Stimulated activated CD8-positive, alpha-beta memory T cell treated with anti-CD3 and anti-CD28 coated beads, Interleukin-2, amount 100 ng/mL, for 1 hour (primary cell): Measurements from ENCODE around the gene FARP1.
"Not testable (repeated sequence)": the region's sequence is repeated elsewhere in the genome, so short reads cannot be mapped to it uniquely, and the experiment has no call there.

Experiments
- DNase-seq, 2 donors: peaks; one replicate each; pipeline ENCODE4 v3.0.0-alpha.2; 2020; ENCODE audit warnings: low read depth in 2 of 2

FARP1 gene

GRCh38 chr13:98398581-98398980, 255.7 kb downstream of the FARP1 start:
- no peak for DNase-seq

DNA sequence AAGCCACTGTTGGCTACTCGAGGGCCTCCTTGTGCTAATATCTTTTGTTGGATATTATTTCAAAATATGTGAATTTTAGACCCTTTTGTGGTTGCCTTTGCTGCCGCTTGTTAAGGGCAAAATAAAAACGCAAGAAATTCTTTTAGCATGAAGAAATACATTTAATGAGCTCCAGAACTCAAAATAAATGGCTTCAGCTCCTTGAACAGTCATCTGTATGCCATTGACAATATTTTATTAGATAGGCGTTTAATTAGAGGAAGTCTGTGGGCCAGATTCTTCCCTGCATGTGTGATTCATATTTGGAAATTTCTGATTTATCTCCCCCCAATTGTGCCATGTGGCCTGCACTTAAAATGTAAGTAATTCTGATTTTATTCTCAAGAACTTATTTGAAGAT, 256.9 kb downstream of the FARP1 start:
- DNase-seq, result no peak

DNA sequence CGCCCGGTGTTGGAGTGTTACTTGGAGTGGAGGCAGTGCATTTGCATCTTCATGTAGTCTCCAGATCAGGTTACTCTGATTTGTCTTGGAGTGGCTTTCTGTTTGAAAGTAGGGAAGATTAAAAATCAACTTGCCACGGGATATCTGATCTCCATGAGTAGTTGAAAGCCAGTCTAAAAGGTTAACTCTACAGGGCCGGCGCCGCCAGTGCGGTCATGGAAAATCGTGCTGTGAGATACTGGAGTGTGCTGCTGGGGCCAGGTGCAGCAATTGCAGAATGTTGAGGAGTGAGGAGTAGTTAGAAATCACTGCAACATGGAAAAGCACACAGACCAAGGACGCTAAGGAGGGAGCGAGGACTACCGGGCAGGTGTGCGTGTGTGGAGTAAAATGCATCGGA, 259.0 kb downstream of the FARP1 start:
- no peak for DNase-seq

DNA sequence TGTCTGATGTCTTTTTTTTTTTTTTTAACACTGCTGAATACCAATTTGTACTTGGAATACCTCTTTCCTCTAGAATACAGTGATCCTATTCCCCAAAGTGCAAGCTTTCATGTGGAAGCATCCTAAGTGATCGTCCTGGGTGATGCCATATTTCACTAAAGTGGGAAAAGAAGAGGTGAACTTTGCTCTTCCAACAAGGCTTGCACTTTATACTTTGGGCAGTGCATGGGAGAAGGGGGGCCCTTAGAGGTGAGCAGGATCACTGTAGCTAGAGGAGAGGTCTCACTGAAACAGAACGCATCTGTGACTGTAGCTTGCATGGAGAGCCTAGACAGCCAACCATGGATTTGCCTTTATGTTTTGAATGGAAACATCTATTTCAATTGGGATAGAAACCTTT, 260.2 kb downstream of the FARP1 start:
- no peak for DNase-seq

DNA sequence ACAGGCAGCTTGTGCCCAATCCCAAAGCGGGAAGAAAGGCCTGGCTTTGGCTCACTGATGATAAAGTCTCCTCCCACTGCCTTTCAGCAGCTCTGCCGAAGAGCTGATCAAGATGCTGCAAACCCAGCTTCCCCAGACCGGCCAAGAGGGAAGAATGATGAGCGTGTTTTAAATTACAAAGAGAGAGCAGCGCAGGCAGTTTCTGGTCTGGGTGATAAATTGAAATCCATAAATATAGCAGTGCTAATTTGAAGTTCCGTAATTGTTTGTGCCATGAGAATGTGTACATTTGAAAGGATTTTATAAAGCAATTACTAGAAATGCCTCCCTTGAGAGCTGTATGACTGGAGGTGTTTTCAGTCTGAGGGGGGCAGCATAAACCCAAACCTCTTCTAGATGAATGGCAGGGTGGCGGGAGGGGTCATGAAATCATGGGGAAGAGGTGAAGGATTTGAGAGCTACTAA, 262.2 kb downstream of the FARP1 start:
- no peak for DNase-seq

DNA sequence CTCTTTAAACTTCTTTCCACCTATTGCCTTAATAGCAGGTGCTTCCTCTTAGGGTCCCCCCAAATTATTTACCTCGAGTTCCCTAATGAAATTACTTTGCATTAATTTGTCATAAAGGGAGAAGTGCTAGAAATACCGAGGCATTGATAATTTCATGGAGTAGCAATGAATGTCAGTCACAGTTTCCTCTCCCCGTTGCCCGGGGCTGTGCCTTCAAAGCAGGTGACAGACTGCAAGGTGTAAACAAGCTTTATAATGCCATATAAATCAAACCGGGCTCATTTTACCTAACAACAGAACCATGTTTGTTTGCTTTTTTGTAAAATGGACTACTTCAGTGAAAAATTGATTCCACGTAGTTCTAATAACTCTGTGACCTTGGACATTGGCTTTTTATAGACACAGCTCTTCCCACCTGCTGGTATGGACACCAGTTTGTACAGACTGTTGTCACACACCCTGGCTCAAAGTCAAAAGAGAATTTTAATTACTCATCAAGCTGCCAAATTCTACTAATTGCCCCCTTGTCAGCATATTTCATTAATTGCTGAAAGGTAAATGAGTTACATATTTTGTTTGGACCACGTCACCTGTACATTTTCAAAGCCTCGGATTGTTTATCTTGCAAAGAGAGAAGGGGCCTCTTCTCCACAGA, 262.9 kb downstream of the FARP1 start:
- no peak for DNase-seq

- no peak for DNase-seq
Measured at GRCh38 chr13:98406427-98406826, 263.5 kb downstream of the FARP1 start.

DNA sequence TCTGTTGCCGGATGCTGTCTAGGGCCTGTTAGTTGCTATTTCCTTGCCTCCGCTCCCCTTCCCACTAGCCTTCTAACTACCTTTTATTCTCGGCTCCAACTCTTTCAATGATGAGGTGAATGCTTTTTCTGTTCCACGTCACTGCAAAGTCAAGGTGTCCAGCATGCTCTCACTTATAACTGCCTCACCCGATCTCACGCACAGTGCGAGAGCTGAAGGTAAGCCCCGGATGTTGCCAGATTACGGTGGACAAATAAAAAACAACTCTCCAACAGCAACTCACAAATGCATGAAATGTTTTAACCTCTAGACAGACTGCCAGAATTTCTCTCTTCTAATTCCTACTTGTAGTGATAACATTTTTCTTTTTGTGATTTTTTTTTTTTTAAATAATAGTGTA, 264.1 kb downstream of the FARP1 start:
- no peak for DNase-seq

GRCh38 chr13:98407575-98407974, 264.7 kb downstream of the FARP1 start:
- DNase-seq, result no peak

DNA sequence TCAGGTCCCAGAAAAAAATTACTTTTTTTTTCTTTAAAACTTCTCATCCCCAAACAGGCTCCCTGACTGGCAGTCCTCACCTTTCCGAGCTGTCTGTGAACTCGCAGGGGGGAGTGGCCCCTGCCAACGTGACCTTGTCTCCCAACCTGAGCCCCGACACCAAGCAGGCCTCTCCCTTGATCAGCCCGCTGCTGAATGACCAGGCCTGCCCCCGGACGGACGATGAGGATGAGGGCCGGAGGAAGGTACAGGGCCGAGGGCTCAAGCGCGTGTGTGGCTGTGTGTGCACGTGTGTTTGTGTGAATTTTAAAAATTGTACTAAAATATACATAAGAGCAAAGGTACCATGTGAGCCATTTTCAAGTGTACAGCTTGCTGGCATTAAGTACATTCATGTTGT, 266.4 kb downstream of the FARP1 start:
- no peak for DNase-seq

GRCh38 chr13:98410612-98411011, 267.7 kb downstream of the FARP1 start:
- DNase-seq, result no peak

- DNase-seq, result no peak
Measured at GRCh38 chr13:98411013-98411412, 268.1 kb downstream of the FARP1 start.

DNA sequence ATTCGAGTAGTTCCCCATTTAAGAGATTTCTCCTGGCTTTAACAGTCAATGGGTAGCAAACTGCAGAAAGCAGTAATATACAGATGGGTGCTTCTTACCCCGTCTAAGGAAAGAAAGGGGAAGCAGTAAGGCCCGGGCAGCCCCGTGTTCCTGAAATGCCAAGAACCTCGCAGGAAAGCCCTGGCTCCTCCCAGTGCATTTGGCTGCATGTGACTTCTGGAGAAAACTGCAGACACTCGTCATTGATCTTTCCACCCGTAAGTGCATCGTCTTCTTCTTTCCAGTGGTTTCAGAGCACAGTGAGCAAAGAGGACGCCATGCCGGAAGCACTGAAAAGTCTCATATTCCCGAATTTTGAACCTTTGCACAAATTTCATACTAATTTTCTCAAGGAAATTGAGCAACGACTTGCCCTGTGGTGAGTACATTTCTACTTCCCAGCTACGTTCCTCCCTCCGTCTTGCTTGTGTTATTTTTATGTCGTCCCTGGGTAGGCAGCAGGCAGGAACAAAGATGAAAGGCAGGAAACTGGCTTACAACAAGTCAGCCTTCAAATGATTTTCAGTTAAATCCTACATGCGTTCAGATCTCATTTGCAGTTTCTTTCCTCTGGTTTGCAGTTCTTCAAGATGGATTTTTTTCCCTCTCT, 268.8 kb downstream of the FARP1 start:
- DNase-seq, result no peak

DNA sequence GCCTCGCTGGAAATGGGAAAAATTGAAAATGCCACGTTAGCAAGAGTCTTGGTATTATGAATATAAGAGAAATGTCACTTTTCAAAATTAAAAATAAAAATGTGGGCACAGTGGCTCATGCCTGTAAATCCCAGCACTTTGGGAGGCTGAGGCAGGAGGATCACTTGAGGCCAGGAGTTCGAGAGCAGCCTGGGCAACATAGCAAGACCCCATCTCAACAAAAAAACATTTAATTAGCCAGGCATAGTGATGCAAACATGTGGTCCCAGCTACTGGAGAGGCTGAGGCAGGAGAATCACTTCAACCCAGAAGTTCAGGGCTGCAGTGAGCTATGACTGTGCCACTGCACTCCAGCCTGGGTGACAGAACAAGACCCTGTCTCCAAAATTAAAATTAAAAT, 270.4 kb downstream of the FARP1 start:
- DNase-seq, result not testable (repeated sequence)

GRCh38 chr13:98413796-98414195, 270.9 kb downstream of the FARP1 start:
- DNase-seq, result no peak

DNA sequence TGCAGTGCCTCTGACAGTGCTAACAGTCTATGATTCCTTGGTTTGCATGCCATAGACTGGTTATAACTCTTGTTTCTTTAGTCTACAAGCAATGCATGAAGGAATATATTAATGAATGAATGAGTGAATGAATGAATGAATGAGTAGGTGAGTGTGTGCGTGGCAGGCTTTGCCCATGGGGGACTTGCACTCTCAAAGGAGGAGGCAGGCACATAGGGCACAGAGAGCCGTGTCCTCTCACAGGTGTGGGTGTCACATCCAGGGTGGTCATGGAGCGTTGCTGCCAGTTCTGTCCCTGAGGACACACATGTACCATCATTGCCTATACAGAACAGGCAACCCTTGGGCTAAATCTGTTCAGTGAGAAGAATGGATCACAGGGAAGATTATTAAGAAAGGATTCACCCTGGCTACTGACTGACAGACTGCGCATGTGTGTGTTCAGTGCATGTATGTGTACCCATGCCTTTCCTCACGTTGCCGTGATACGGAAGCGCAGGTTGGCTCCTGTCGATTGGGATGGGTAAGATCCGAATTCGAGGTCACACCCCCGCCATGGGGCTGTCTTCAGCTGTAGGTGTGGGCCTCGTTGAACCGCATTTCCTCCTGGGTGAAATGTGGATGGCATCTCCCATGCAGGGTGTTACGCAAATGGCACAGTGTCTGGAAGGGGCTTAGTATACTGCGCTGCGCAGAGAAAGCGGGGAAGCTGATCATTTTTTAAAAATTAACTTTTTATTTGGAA, 272.6 kb downstream of the FARP1 start:
- no peak for DNase-seq

GRCh38 chr13:98416408-98416807, 273.5 kb downstream of the FARP1 start:
- DNase-seq, result no peak

DNA sequence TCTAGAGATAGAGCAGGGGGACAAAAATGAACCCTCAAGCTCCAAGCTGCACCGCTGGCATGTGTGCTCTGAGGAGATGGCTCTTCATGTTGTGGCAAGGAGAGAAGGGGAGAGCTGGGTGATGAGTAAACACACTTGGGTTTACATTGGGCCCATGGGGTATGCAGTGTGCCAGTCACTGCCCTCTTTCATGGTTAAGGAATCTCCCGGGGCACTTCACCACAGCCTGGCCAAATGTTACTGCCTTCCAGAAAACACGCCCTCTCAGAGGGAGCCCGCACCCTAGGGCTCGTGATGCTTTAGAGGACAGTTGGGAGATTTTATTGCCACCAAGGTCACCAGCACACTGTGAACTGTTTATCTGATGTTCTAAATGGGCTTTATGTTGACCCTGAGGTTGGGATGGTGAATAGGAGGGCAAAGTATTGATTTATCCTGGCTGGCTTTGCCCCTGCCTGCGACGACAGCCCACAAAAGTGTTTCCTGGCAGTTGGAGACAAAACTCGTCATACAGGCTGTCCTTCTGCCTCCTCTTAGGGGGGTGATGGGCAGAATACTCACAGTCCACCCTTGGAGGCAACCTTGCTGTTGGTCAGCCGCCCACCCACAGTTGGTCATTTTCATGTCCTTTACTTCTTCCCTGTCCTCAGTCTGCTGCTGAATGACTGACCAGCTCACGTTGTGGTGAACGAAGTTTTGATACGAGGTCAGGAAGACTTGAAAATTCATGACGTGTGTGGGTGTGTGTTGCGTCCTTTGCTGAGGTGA, 277.1 kb downstream of the FARP1 start:
- DNase-seq, result no peak

- no peak for DNase-seq
Measured at GRCh38 chr13:98420554-98421175, 277.8 kb downstream of the FARP1 start.

DNA sequence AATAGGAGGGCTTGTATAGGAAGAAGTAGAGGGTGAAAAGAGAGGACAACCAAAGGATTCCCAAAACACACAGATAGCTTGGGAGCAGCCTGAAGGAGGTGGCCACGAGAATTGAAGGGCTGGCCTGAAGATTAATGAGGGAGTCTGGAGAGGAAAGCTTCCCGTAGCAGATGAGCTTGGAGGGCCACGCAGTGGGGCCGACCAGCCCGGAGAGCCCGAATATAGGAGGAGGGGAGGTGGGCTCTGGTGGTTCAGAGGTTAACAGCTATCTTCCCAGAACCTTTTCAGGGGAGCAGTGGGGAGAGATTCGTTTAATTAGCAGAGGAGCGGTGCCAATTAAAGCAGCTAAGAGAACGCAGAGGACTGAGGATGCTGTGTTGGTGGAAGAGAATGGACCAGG, 279.2 kb downstream of the FARP1 start:
- DNase-seq, result no peak

DNA sequence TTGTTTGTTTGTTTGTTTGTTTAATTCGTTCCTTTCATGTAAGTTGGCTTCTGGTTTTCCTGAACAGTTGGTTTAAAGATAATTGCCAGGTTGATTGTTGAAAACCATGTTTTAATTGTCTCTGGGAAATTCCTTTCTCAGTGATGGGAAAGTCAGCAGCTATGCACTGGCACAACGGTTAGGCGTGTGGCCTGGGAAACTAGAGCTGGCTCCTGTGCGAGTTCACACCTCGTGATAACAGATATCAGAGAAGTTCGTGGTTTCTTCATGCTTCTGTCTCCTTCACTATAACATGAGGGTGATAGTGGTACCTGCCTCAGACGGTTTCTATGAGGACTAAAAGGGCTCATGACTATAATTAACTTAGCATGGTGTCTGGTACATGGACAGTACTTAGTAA, 280.5 kb downstream of the FARP1 start:
- DNase-seq, result no peak
